Left colon (tissue), 2 donors: ENCODE measurements around the gene CMIP. TPM values are rescaled to one million over a fixed set of nuclear protein-coding genes. Genes with fewer than 3 reads are reported as not detected.

ENCODE experiments used
- ATAC-seq: fragments of 200-7000 bp; cut with Tn5 transposase; one replicate; pipeline ENCODE4 v1.9.1; 2020; ENCODE audit warnings: mild to moderate bottlenecking, moderate library complexity
- DNase-seq, 2 donors: peaks; one replicate each; pipeline ENCODE4 v3.0.0-alpha.2; 2020
- intact Hi-C, 2 donors: fragments of 100-400 bp; cut with DNase I in 1 of 2; cut with micrococcal nuclease in 1 of 2; formaldehyde crosslinking; loops; one replicate each; pipeline versions ENCODE4 v1.11.2 to v1.14.0; 2022; cut with DNase I, micrococcal nuclease
- microRNA-seq, 2 donors: library from miRNA; unstranded; fragments of <30 nt; microRNA quantifications; one replicate each; pipeline versions ENCODE4 v1.1.0 to v1.2.0, GENCODE V29; 2020
- total RNA-seq, 2 donors: library from RNA; stranded (reverse); fragmentation: NEBNext Ultra II Directional; extraction: Animal tissue kit (Norgen Biotek cat#: 25700); gene quantifications; one replicate each; pipeline ENCODE4 v1.2.1, GENCODE V29; 2021
- donor health status: DM: no; HTN: no; CAD: no.
- donor health status: DM: yes; HTN: yes; CAD: no.

Gene CMIP
- total RNA-seq, 2 donors from 2014 or later: 81.8 to 84.5 TPM

GRCh38 chr16:81758376-81758775 is 313.8 kb downstream of the CMIP start:
- DNase-seq (no peak), ATAC-seq (peak; percentile 67)
- intact Hi-C loops: no loop called here

Small RNA genes within 50 kb of the gene (microRNA-seq; reads per million reads assigned to microRNA genes)
- 0 reads per million in 2 donors for gene MIR6504
- 4.3 to 13.6 reads per million in 2 donors for gene MIR7854

Other genes starting within 250 kb of the CMIP start
- 1 to 10 TPM; 4.0 to 5.1 TPM for gene BCO1, start 206.1 kb upstream of the CMIP start, total RNA-seq
- 10 to 100 TPM; 16.7 to 18.3 TPM for gene GAN, start 129.8 kb upstream of the CMIP start, total RNA-seq